K562 (cell line): ENCODE measurements around the gene MTMR3. TPM values are rescaled to one million over a fixed set of nuclear protein-coding genes. Genes with fewer than 3 reads are reported as not detected.

ENCODE experiments used
- ATAC-seq: fragments of 200-7000 bp; cut with Tn5 transposase; 3 replicates; pipeline ENCODE4 v1.9.1; 2020; ENCODE audit warnings: moderate library complexity
- BruUV-seq: library from RNA; stranded (reverse); fragments of 400-500 nt; replicated peaks from 2 replicates; lab custom pipeline; 2021; lab: Mats Ljungman, UMichigan
- CTCF ChIA-PET: fragments of 300-600 bp; formaldehyde crosslinking; extraction: SDS; loops from one replicate; lab custom pipeline; 2021; ENCODE audit warnings: low intra/inter-chr PET ratio; lab: Yijun Ruan, JAX
- POLR2A ChIA-PET: fragments of 300-600, 350-650 bp; sonication (Branson Sonifier 250); formaldehyde crosslinking; extraction: SDS; loops from one replicate; lab custom pipeline; 2021; ENCODE audit warnings: antibody characterized with exemption, inconsistent platforms; lab: Yijun Ruan, JAX
- DNase-seq, 4 experiments: peaks; one replicate each; pipeline versions ENCODE4 v3.0.0 to v3.0.0-alpha.2; 2011 to 2018; ENCODE audit warnings: low spot score in 3 of 4, mixed read lengths in 3 of 4; ENCODE audit errors: extremely low read depth in 1 of 4
- FAIRE-seq: peaks from 2 replicates; lab custom pipeline; 2011; peaks lifted over from hg19 to GRCh38; lab: Jason Lieb, UNC
- H2AFZ ChIP-seq: 2 replicates; pipeline ENCODE4 v1.6.0; 2011; ENCODE audit warnings: low read depth, low read length, control low read depth, inconsistent platforms
- H3K27ac ChIP-seq: fragments of 200-600 bp; 3 replicates; pipeline ENCODE4 v1.8.0; 2011; ENCODE audit warnings: low read depth, mild to moderate bottlenecking, control low read depth, inconsistent platforms, low read length, moderate library complexity, mixed read lengths; ENCODE audit errors: extremely low read depth
- H3K27me3 ChIP-seq, 2 experiments: fragments of 300-600 bp in 1 of 2; 2 replicates in 1 of 2; 3 replicates in 1 of 2; pipeline versions ENCODE4 v1.6.0 to v1.8.0; 2011; ENCODE audit warnings: inconsistent platforms in 2 of 2, low read length in 2 of 2, mild to moderate bottlenecking in 1 of 2, mixed read lengths in 1 of 2, moderate library complexity in 1 of 2; ENCODE audit not compliant: control insufficient read depth in 2 of 2, insufficient read depth in 2 of 2
- H3K36me3 ChIP-seq: fragments of 300-600 bp; 3 replicates; pipeline ENCODE4 v1.8.0; 2011; ENCODE audit warnings: mild to moderate bottlenecking, low read length, inconsistent platforms; ENCODE audit not compliant: control insufficient read depth, insufficient read depth
- H3K4me1 ChIP-seq, 2 experiments: fragments of 200-600 bp in 1 of 2; replicated peaks in 1 of 2; 2 replicates in 1 of 2; 3 replicates in 1 of 2; pipeline versions ENCODE4 v1.5.1 to v1.8.0; 2011; ENCODE audit warnings: inconsistent platforms in 2 of 2, low read length in 2 of 2, mild to moderate bottlenecking in 1 of 2, mixed read lengths in 1 of 2, moderate library complexity in 1 of 2; ENCODE audit not compliant: control insufficient read depth in 2 of 2, insufficient read depth in 2 of 2
- H3K4me2 ChIP-seq: 2 replicates; pipeline ENCODE4 v1.6.1; 2011; ENCODE audit warnings: low read length, control low read depth, inconsistent platforms, mixed read lengths; ENCODE audit not compliant: insufficient read depth
- H3K4me3 ChIP-seq: fragments of 200-600 bp; sonication (generic), shearing (Covaris generic); 2 replicates; pipeline ENCODE4 v1.5.1; 2016; ENCODE audit warnings: control low read depth, inconsistent platforms
- H3K79me2 ChIP-seq: fragments of 200-600 bp; 3 replicates; pipeline ENCODE4 v1.8.0; 2011; ENCODE audit warnings: low read length, inconsistent platforms; ENCODE audit not compliant: control insufficient read depth, insufficient read depth
- H3K9ac ChIP-seq, 2 experiments: 2 replicates each; pipeline versions ENCODE4 v1.6.0 to v1.6.1; 2011; ENCODE audit warnings: low read depth in 2 of 2, low read length in 2 of 2, control low read depth in 1 of 2, inconsistent platforms in 1 of 2, mild to moderate bottlenecking in 1 of 2, mixed read lengths in 1 of 2; ENCODE audit not compliant: insufficient read depth in 1 of 2
- H3K9me1 ChIP-seq: one replicate; pipeline ENCODE4 v1.6.0; 2011; ENCODE audit warnings: inconsistent platforms, mild to moderate bottlenecking, low read length, moderate library complexity; ENCODE audit not compliant: control insufficient read depth, insufficient read depth
- H3K9me3 ChIP-seq: replicated peaks from 2 replicates; pipeline ENCODE4 v1.5.1; 2011; ENCODE audit warnings: low read depth, low read length, inconsistent platforms; ENCODE audit not compliant: control insufficient read depth, insufficient read depth
- H4K20me1 ChIP-seq: replicated peaks from 2 replicates; pipeline ENCODE4 v1.6.1; 2011; ENCODE audit warnings: low read length, inconsistent platforms, mixed read lengths; ENCODE audit not compliant: control insufficient read depth, insufficient read depth
- EGR1 ChIP-seq: fragments of 450-650 bp; conservative IDR thresholded peaks from 2 replicates; pipeline ENCODE4 v1.6.1; 2017; ENCODE audit warnings: mild to moderate bottlenecking
- EZH2 ChIP-seq: IDR thresholded peaks from 2 replicates; pipeline ENCODE4 v1.6.1; 2012; ENCODE audit warnings: low read depth, mild to moderate bottlenecking, inconsistent platforms, low read length, borderline replicate concordance
- JUNB ChIP-seq: fragments of 450-650 bp; formaldehyde crosslinking; conservative IDR thresholded peaks from 2 replicates; pipeline ENCODE4 v1.4.0; 2020; ENCODE audit warnings: mild to moderate bottlenecking
- KAT8 ChIP-seq: fragments of 450-650 bp; IDR thresholded peaks from 2 replicates; pipeline ENCODE4 v1.6.1; 2016; ENCODE audit warnings: low read depth, mild to moderate bottlenecking
- MNT ChIP-seq, 2 experiments: fragments of 450-650 bp; conservative IDR thresholded peaks; 2 replicates each; pipeline ENCODE4 v1.6.1; 2017; ENCODE audit warnings: mild to moderate bottlenecking in 2 of 2, moderate library complexity in 2 of 2
- NFATC3 ChIP-seq: fragments of 450-650 bp; IDR thresholded peaks from 2 replicates; pipeline ENCODE4 v1.6.1; 2017; ENCODE audit warnings: mild to moderate bottlenecking
- SAFB ChIP-seq: fragments of 200-400 bp; formaldehyde crosslinking; IDR thresholded peaks from 2 replicates; pipeline ENCODE4 v1.6.1; 2017; ENCODE audit warnings: low read depth, low read length, borderline replicate concordance
- SOX6 ChIP-seq: fragments of 450-650 bp; IDR thresholded peaks from 2 replicates; pipeline ENCODE4 v1.6.1; 2014; ENCODE audit warnings: mild to moderate bottlenecking
- TAF15 ChIP-seq: fragments of 200-400 bp; formaldehyde crosslinking; IDR thresholded peaks from 2 replicates; pipeline ENCODE4 v1.6.1; 2017; ENCODE audit warnings: mild to moderate bottlenecking, low read depth, low read length, moderate library complexity
- TRIM28 ChIP-seq: fragments of 450-650 bp; IDR thresholded peaks from 2 replicates; pipeline ENCODE4 v1.6.1; 2017
- ZMIZ1 ChIP-seq, 2 experiments: fragments of 150-350 bp in 1 of 2; IDR thresholded peaks; 2 replicates each; pipeline ENCODE4 v1.6.1; 2012 to 2016; ENCODE audit warnings: low read depth in 2 of 2, low read length in 2 of 2, mild to moderate bottlenecking in 1 of 2, moderate library complexity in 1 of 2
- WGBS: fragments of 100-300 bp; shearing (Covaris generic); methylation state at CpG from one replicate; pipeline ENCODE4 v1.1.6; 2016; ENCODE audit warnings: low coverage, mixed read lengths; ENCODE audit not compliant: insufficient coverage; ENCODE audit errors: missing lambda C conversion rate; 5-methylcytosine and 5-hydroxymethylcytosine counted together
- in situ Hi-C: fragments of 300-500 bp; cut with MboI; formaldehyde crosslinking; loops from 4 replicates; pipeline ENCODE4 v1.15.0; 2018; ENCODE audit warnings: inconsistent platforms, mixed read lengths
- intact Hi-C: fragments of 100-400 bp; cut with micrococcal nuclease; formaldehyde crosslinking; loops from 2 replicates; pipeline ENCODE4 v1.14.2; 2022
- polyA plus RNA-seq, 8 experiments: library from polyadenylated mRNA; depleted of rRNA in 4 of 8; stranded (reverse) in 5 of 8; unstranded in 3 of 8; fragments of >200 nt; fragmentation: Nextera tagmentation in 2 of 8; fragmentation: Illumina TruSeq in 1 of 8; extraction: Ambion mirVana in 2 of 8; extraction: Trizol in 1 of 8; gene quantifications; 2 replicates each; pipeline versions ENCODE4 v1.2.1 to v1.2.3, GENCODE V29; 2011 to 2014; ENCODE audit warnings: inconsistent platforms in 1 of 8, missing spikeins in 1 of 8
- total RNA-seq, 7 experiments: library from RNA; depleted of rRNA in 6 of 7; stranded (reverse); fragments of >200 nt in 6 of 7; fragmentation: Illumina TruSeq in 2 of 7; extraction: Trizol in 2 of 7; gene quantifications; 2 replicates each; pipeline versions ENCODE4 v1.2.1 to v1.2.3, GENCODE V29; 2011 to 2021; ENCODE audit warnings: low replicate concordance in 1 of 7

MTMR3 gene
- total and polyA plus RNA-seq, 9 of the 15 experiments (the other 6 are each of a cell fraction or from before 2014, with no cell fraction given): 1.6 to 13.7 (median 7.9) TPM

DNA sequence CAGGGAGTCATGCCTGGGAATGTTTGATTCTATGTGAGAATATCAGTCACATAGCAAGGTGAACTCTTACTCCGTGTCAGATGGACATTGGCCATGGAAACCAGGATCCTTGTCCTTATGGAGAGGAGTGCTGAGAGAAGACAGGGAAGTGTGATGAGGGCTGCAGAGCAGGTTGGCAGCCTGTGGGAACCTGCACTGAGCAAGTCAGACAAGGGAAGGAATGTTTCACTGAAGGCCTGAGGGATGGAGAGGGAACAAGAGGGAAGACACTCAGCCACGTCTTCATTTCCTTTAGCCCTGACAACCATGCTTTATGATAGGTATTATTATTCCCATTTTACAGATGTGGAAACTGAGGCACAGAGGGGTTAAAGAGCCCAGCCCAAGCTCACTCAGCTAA lies 158.9 kb downstream of the MTMR3 start:
- 6% methylated on average over 2 of the region's 2 CpGs for WGBS
- H3K27me3 ChIP-seq: peaks cover 7 to 34% of the 10 kb centered on the region in 2 experiments; a peak in 4 of 5 replicates
- no peaks in the 10 kb centered on the region; the same call in 1 of the 2 replicates for H4K20me1 ChIP-seq
- H3K36me3 ChIP-seq: no peaks in the 10 kb centered on the region
- no peak overlapping the region for H3K4me2 ChIP-seq
- ChIA-PET CTCF (no interaction called here), POLR2A (no interaction called here)
- no peak overlapping the region for H2AFZ ChIP-seq
- no peak for FAIRE-seq
- no peaks in the 10 kb centered on the region; a peak in 2 of 5 replicates for H3K4me1 ChIP-seq
- H3K27ac ChIP-seq: no peak overlapping the region
- no peak for DNase-seq
- H3K9ac ChIP-seq: no peak overlapping the region
- no peak for ATAC-seq
- no peaks in the 10 kb centered on the region for H3K9me3 ChIP-seq
- in situ Hi-C loops (no loop called here), intact Hi-C loops (no loop called here)
- no TSS peak for BruUV-seq
- H3K9me1 ChIP-seq: no peaks in the 10 kb centered on the region
- no peak overlapping the region for H3K4me3 ChIP-seq
- H3K79me2 ChIP-seq: no peaks in the 10 kb centered on the region
- TF ChIP-seq TAF15 (no peak), NFATC3 (no peak), SAFB (no peak), TRIM28 (no peak), KAT8 (no peak), EZH2 (no peak), MNT (conservative IDR thresholded peaks at IDR 0.05) (no peak), ZMIZ1 (IDR thresholded peaks at IDR 0.05; ENCODE audit: low read depth in 2 of 2, low read length in 2 of 2) (no peak), SOX6 (no peak), EGR1 (no peak), JUNB (CRISPR knock-in tag) (no peak)
